GM12878 (cell line): Measurements from ENCODE around the gene SFT2D3.

Experiments used
- CEBPB ChIP-seq, 2 experiments: fragments of 150-350 bp in 1 of 2; IDR thresholded peaks; 2 replicates each; pipeline ENCODE4 v1.6.1; 2012 to 2014; ENCODE audit warnings: low read depth in 2 of 2, low read length in 2 of 2, borderline replicate concordance in 1 of 2, inconsistent platforms in 1 of 2
- CTCF ChIP-seq, 3 experiments: IDR thresholded peaks in 2 of 3; conservative IDR thresholded peaks in 1 of 3; 2 replicates each; pipeline ENCODE4 v1.5.1; 2011; ENCODE audit warnings: low read depth in 3 of 3, low read length in 3 of 3, mild to moderate bottlenecking in 3 of 3, control low read depth in 2 of 3, moderate library complexity in 2 of 3, inconsistent platforms in 1 of 3, mixed read lengths in 1 of 3; ENCODE audit not compliant: control insufficient read depth in 2 of 3, insufficient read depth in 1 of 3; ENCODE audit errors: extremely low read depth in 1 of 3
- EGR1 ChIP-seq, 2 experiments: IDR thresholded peaks; 1 replicate in 1 of 2; 2 replicates in 1 of 2; pipeline ENCODE4 v1.6.1; 2011 to 2012; ENCODE audit warnings: low read depth in 2 of 2, low read length in 2 of 2, borderline replicate concordance in 1 of 2, mild to moderate bottlenecking in 1 of 2, moderate library complexity in 1 of 2
- EZH2 ChIP-seq: IDR thresholded peaks from 2 replicates; pipeline ENCODE4 v1.6.1; 2012; ENCODE audit warnings: low read depth, mild to moderate bottlenecking, control low read depth, inconsistent platforms, low read length, borderline replicate concordance; ENCODE audit not compliant: control insufficient read depth
- GABPA ChIP-seq: IDR thresholded peaks from 2 replicates; pipeline ENCODE4 v1.6.1; 2014; ENCODE audit warnings: antibody characterized with exemption, low read depth, mild to moderate bottlenecking, inconsistent platforms
- MAX ChIP-seq: IDR thresholded peaks from 2 replicates; pipeline ENCODE4 v1.6.1; 2012; ENCODE audit warnings: low read depth, low read length, improper control_type of control experiment
- POLR2A ChIP-seq: IDR thresholded peaks from 2 replicates; pipeline ENCODE4 v1.6.1; 2011; ENCODE audit warnings: low read depth, mild to moderate bottlenecking, low read length
- POLR2AphosphoS5 ChIP-seq: IDR thresholded peaks from 2 replicates; pipeline ENCODE4 v1.6.1; 2011; ENCODE audit warnings: mild to moderate bottlenecking, low read length, inconsistent platforms
- SP1 ChIP-seq: IDR thresholded peaks from one replicate; pipeline ENCODE4 v1.6.1; 2011; ENCODE audit warnings: low read depth, low read length
- SUZ12 ChIP-seq: fragments of 200-600 bp; sonication (generic); IDR thresholded peaks from one replicate; pipeline ENCODE4 v1.6.1; 2018; ENCODE audit warnings: antibody characterized with exemption, mild to moderate bottlenecking; ENCODE audit not compliant: unreplicated experiment
- TCF12 ChIP-seq: IDR thresholded peaks from 2 replicates; pipeline ENCODE4 v1.6.1; 2011; ENCODE audit warnings: low read depth, mild to moderate bottlenecking, low read length
- ZNF24 ChIP-seq: fragments of 450-650 bp; IDR thresholded peaks from 2 replicates; pipeline ENCODE4 v1.6.1; 2017; ENCODE audit warnings: antibody characterized with exemption, mild to moderate bottlenecking
- ZNF384 ChIP-seq: IDR thresholded peaks from 2 replicates; pipeline ENCODE4 v1.6.1; 2012; ENCODE audit warnings: low read depth, mild to moderate bottlenecking, low read length, improper control_type of control experiment, borderline replicate concordance

- TF ChIP-seq GABPA: no peak
- TF ChIP-seq CTCF (IDR thresholded peaks at IDR 0.05 in 2 of 3, conservative IDR thresholded peaks at IDR 0.05 in 1 of 3; ENCODE audit: control insufficient read depth in 2 of 3, extremely low read depth in 1 of 3, insufficient read depth in 1 of 3, low read depth in 3 of 3, low read length in 3 of 3): no peak
- no peak for TF ChIP-seq POLR2AphosphoS5
- no peak for TF ChIP-seq MAX
- no peak for TF ChIP-seq POLR2A
- TF ChIP-seq SUZ12: no peak
- no peak for TF ChIP-seq CEBPB (IDR thresholded peaks at IDR 0.05; ENCODE audit: borderline replicate concordance in 1 of 2, low read depth in 2 of 2, low read length in 2 of 2)
- TF ChIP-seq TCF12: no peak
- no peak for TF ChIP-seq EZH2
- TF ChIP-seq ZNF24: no peak
- no peak for TF ChIP-seq EGR1 (IDR thresholded peaks at IDR 0.05; ENCODE audit: borderline replicate concordance in 1 of 2, low read depth in 2 of 2, low read length in 2 of 2)
- TF ChIP-seq SP1: no peak
- TF ChIP-seq ZNF384: no peak
Measured at GRCh38 chr2:127658641-127659407, 42.5 kb upstream of the SFT2D3 start.
